CD4-positive, alpha-beta T cell treated with Interleukin-21 for 1 hour (primary cell): Measurements from ENCODE around the gene CDC14C.
"Not testable (repeated sequence)": the region's sequence is repeated elsewhere in the genome, so short reads cannot be mapped to it uniquely, and the experiment has no call there.

Experiments
- DNase-seq: peaks from one replicate; pipeline ENCODE4 v3.0.0-alpha.2; 2020

Gene CDC14C

GRCh38 chr7:48924433-48924832 is at the start of gene CDC14C:
CDC14C (plus strand) TSS chr7:48924547; CDS start chr7:48924673, 126 bp downstream.
- no peak for DNase-seq

DNA sequence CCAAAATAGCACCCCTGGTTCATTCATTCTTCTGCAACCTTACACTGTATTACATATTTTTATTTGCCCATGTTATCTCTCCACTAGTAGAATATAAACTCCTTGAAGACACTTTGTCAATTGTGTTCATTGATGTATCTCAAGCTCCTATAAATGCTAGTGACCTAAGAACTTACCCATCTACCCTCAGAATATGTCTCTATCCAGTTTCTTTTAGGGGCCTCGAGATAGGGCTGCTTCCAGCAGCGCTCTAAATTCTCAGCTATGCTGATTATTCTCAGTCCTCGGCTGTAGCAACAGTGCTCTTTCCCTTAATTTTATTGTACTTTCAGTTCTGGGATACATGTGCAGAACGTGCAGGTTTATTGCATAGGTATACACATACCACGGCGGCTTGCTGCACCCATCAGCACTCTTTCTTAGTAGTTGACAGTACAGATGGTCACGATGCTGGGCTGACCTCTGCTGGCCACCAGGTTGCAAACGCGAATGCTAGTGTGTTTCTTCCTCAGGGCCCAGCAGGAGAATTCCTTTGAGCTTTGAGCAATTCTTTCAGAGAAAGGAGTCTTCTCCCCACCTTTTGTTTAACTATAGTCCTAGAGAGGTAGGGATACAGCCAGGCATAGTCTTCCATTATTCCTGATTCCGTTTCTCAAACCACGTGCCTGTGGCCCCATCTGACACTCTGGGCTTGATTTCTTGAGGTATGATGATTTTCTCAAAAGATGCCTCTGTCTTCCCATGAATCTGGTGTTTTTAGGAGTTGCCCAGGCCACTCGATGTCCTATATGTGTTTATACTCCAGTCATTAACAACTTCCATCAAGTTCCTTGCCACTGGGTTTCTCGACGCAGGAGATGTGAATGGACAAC is 49.1 kb upstream of the CDC14C start:
- no peak for DNase-seq

- no peak for DNase-seq
Measured at GRCh38 chr7:48876087-48876486, 48.3 kb upstream of the CDC14C start.

GRCh38 chr7:48880851-48881250 is 43.5 kb upstream of the CDC14C start:
- DNase-seq: no peak

DNA sequence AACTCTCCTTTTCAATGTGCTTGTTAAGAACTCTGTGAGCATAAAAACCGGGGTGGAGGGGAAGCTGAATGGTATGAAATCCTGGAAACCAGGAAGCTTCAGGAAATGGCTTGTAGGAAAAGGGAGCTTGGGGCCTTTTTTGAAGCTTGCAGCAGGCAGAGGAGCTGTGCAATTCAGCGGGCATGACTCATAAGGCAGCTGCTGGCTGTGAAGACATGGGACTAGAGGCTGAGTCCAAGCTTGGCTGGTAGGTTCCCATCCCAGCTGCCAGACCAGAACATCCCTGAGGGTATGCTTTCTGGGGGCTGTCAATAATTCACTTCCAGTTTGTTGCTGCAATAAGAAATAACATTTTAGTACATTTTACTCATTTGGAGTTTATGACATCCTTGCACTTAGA is 36.8 kb upstream of the CDC14C start:
- no peak for DNase-seq

GRCh38 chr7:48894574-48894973 is 29.8 kb upstream of the CDC14C start:
- DNase-seq: no peak

- DNase-seq: no peak
Measured at GRCh38 chr7:48899932-48900331, 24.4 kb upstream of the CDC14C start.

GRCh38 chr7:48901966-48902365 is 22.4 kb upstream of the CDC14C start:
- no peak for DNase-seq

GRCh38 chr7:48904975-48905374 is 19.4 kb upstream of the CDC14C start:
- DNase-seq: no peak

- not testable (repeated sequence) for DNase-seq
Measured at GRCh38 chr7:48905686-48906085, 18.7 kb upstream of the CDC14C start.

- DNase-seq: not testable (repeated sequence)
Measured at GRCh38 chr7:48909887-48910286, 14.5 kb upstream of the CDC14C start.

DNA sequence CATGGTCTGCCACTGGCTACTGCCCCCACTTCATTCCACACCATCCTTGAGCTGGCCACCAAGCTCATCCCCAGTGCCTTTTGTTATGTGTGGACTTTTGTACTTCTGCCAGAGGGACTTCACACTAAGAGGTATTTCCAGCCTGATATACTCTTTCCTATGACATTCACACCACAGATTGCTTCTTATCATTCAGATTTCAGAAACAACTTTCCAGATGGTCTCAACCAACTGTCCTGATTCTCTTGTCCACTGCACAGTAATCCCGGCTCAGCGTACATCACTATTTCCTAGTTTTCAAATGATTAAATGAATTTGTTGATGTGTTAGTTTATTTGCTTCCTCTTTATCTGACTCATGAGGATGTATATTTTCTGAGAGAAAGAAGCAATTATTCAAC is 7.1 kb downstream of the CDC14C start:
- DNase-seq: no peak

DNA sequence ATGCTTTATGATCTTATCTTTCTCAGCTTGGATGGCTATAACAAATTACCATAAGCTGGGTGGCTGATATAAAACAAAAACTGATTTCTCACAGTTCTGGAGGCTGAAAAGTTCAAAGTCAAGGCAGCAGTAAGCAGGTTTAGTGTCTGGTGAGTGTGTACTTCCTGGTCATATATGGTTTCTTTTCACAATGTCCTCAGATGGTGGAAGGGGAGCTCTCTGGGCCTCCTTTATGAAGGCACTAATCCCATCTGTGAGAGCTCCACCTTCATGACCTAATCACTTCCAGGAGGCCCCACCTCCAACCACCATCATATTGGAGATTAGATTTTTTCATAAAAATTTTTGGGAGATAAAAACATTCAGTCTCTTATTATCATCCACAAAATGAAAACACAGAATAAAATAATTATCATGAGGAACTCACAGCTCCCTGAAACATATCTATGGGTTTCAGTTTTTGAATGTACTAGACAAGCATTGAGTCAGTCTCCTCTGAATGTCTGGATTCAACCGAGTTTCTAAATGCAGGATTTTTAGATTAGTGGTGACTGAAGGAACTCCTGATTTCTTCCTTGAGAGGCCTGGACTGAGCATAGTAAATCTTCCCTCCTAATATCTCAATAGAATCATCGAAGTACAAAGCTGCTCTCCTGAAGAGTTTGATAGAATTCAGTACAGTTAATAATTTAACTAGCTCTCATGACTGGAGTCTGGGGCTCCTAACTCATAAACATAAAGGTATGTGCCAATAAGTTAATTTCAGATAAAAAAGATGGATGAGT is 8.0 kb downstream of the CDC14C start:
- no peak for DNase-seq

DNA sequence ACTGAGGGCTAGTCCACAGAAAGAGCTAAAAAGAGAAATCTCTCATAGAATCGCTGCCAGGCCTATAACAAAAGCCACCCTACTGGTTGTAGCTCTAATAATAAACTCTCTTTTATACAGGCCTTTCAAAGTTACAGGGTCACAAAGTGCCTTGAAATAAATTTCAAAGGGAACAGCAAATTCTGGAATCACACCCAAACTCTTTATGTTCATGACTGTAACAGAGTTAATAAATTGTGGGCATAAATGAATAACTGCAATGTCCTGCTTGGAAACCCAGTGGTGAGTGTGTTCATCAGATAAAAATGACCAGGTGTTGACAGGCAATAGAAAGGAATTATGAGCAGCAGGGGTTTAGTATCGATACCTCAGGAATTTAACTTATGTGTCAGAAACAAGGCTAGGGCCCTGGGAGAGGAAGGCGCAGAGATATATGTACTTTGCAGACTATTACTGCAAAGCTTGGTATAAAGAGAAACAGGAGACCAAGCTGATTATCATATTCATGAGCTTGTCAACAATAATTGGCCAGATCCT is 9.3 kb downstream of the CDC14C start:
- no peak for DNase-seq

- no peak for DNase-seq
Measured at GRCh38 chr7:48938539-48939295, 14.4 kb downstream of the CDC14C start.

DNA sequence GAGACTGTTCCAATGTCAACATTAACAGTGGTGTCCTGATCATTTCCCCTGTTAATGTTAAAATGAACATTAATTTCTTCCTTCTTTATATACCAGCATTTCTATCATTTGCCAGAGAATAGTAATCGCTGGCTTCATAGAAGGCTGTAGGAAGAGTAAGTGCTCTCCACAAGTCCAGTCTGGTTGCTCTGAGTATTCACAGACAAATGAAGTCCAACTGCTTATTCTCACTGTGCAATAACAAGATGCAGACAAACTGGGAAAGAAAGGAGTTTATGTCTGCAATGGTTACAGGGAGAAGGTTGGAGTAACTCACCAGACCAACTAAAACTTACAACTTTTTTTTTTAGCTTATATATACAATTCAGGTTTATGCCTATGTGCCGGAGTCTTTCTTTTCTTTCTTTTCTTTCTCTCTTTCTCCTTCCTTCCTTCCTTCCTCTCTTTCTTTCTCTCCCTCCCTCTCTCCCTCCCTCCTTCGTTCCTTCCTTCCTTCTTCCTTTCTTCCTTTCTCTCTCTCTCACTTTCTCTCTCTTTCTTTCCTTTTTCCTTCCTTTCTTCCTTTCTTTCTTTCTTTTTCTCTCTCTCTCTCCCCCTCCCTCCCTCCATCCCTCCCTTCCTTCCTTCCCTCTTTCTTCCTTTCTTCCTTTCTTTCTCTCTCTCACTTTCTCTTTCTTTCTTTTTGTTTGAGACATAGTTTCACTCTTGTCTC is 19.1 kb downstream of the CDC14C start:
- DNase-seq: no peak

DNA sequence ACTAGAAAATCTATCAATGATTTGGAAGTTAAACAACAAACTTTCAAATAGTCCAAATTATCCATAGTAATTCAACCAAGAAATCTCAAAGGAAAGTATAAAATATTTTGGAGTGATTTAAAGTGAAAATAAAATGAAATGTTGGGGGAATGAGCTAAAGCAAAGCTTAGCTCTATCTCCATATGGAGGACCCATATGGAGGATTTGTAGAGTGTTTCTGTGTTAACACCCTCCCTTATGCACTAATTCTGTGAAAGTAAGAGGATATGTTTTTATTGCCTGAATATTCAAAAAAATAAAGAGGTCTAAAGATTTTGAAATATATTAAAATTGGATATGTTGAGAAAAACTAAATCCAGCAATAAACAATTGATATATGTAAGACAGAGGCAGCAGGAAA is 31.6 kb downstream of the CDC14C start:
- DNase-seq: no peak

GRCh38 chr7:48959676-48960075 is 35.3 kb downstream of the CDC14C start:
- DNase-seq: no peak

- DNase-seq: no peak
Measured at GRCh38 chr7:48962821-48963505, 38.6 kb downstream of the CDC14C start.

DNA sequence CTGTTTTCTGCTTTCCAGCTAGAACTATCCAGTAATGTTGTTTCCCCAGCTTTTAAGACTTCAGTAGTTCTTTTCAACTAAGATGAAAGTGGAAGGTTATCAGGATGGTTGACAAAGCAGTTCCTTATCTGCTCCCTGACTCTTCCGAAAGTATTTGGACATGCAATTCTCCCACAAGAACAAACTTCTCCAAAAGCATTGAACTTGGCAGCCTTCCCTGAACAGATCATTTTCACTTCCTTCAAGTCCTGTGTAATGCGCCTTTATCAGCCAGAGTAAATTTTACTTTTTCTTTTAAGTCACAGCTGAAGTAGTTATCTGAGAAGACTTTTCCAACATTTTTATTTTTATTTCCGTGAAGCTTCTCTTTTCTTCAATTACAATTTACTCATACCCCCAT is 39.7 kb downstream of the CDC14C start:
- DNase-seq: no peak

DNA sequence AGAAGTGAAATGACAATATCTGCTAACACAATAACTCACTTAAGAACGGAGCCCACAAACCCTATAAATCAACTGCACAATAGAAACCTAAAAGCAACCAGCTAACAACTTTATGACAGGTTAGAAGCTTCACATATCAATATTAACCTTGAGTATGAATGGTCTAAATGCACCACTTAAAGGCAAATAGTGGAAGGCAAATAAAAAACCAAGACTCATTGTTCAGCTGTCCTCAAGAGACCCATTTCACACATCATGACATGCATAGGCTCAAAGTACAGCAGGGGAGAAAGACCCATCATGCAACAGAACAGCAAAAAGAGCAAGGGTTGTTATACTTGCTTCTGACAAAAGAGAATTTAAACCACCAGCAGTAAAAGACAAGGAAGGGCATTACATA is 46.8 kb downstream of the CDC14C start:
- DNase-seq: no peak

- DNase-seq: no peak
Measured at GRCh38 chr7:48976253-48976652, 51.9 kb downstream of the CDC14C start.
